Activated CD8-positive, alpha-beta T cell treated with anti-CD3 and anti-CD28 coated beads for 36 hours (primary cell): Measurements from ENCODE around the gene AP1M2. TPM values are rescaled to one million over a fixed set of nuclear protein-coding genes. Genes with fewer than 3 reads are reported as not detected.
A peak's percentile ranks its signal among the peaks of the same experiment; 100 is the strongest.

Source experiments
- ATAC-seq: fragments of 200-7000 bp; cut with Tn5 transposase; one replicate; pipeline ENCODE4 v1.10.0; 2021; ENCODE audit warnings: mild to moderate bottlenecking, moderate library complexity
- CTCF ChIA-PET: fragments of 350-600 bp; sonication (Branson Sonifier 250); formaldehyde crosslinking; loops from one replicate; lab custom pipeline; 2021; ENCODE audit warnings: antibody characterized with exemption; lab: Charles Lee
- POLR2A ChIA-PET: fragments of 350-600 bp; sonication (Branson Sonifier 250); formaldehyde crosslinking; loops from one replicate; lab custom pipeline; 2021; ENCODE audit warnings: antibody characterized with exemption; lab: Charles Lee
- DNase-seq: peaks from one replicate; pipeline ENCODE4 v3.0.0-alpha.2; 2020
- H3K27ac Mint-ChIP-seq: one replicate; pipeline ENCODE4 v1.8.0; 2021; ENCODE audit warnings: mild to moderate bottlenecking, mixed read lengths
- H3K27me3 Mint-ChIP-seq: one replicate; pipeline ENCODE4 v1.8.0; 2021; ENCODE audit warnings: mixed read lengths
- H3K36me3 Mint-ChIP-seq: one replicate; pipeline ENCODE4 v1.8.0; 2021; ENCODE audit warnings: low read depth, mixed read lengths
- H3K4me1 Mint-ChIP-seq: one replicate; pipeline ENCODE4 v1.8.0; 2021; ENCODE audit warnings: low read depth, mixed read lengths
- H3K4me3 Mint-ChIP-seq: one replicate; pipeline ENCODE4 v1.8.0; 2021; ENCODE audit warnings: mild to moderate bottlenecking, moderate library complexity, mixed read lengths
- H3K9me3 Mint-ChIP-seq: one replicate; pipeline ENCODE4 v1.8.0; 2021; ENCODE audit warnings: mixed read lengths
- intact Hi-C: fragments of 100-400 bp; cut with micrococcal nuclease; formaldehyde crosslinking; loops from one replicate; pipeline ENCODE4 v1.10.0; 2022
- total RNA-seq, 2 experiments: library from RNA; stranded (reverse); gene quantifications; one replicate each; pipeline ENCODE4 v1.2.3, GENCODE V29; 2021
- TF ChIP-seq, protein P1 (sequence below): fragments of 200-600 bp; IDR thresholded peaks from one replicate; pipeline ENCODE4 v1.8.0; 2022; ENCODE audit warnings: antibody characterized with exemption, mild to moderate bottlenecking

The AP1M2 gene
- total RNA-seq, 2 experiments from 2014 or later, result not detected

DNA sequence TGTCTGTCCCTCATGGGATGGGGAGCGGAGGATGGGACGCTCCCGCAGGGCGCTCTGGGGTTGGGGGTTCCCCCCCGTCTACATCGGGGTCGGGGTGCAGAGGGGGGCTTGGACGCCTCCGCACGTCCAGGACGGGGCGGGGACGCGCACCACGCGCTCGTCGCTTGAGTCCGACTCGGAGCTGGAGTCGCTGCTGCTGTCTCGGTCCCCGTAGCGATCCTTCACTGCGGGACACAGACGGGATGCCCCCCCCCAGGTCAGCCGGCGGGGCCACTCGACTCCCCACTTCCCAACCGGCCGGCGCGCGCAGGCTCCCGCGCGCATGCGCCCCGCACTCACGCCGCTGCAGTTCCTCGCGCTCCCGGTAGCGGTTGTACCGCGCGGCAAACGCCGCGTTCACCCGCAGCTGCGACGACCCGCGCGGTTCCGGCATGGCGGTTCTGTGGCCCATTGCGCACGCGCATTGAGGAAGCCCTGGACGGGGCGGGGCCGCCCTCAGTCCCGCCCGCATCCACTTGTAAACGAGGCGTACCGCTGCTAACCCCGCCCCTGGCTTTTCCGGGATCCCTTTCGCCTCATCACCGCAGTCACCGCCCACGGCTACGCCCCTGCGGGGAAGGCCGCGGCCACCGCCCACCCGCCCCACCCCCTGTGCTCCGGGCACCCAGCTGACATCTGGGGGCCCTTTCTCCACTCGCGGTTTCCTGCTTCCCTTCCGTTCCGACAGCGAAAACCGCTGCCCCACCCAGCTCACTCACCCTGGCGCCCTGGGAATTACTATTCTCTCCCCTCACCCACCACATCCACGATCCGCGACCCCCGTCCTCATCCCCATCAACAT, 21.3 kb downstream of the AP1M2 start, which contains the start of gene KRI1:
Gene KRI1 (minus strand): TSS at position 444 of the 841 bp plus-strand sequence. CDS start 11 bp downstream, at position 433.
- TF ChIP-seq, protein P1, sequence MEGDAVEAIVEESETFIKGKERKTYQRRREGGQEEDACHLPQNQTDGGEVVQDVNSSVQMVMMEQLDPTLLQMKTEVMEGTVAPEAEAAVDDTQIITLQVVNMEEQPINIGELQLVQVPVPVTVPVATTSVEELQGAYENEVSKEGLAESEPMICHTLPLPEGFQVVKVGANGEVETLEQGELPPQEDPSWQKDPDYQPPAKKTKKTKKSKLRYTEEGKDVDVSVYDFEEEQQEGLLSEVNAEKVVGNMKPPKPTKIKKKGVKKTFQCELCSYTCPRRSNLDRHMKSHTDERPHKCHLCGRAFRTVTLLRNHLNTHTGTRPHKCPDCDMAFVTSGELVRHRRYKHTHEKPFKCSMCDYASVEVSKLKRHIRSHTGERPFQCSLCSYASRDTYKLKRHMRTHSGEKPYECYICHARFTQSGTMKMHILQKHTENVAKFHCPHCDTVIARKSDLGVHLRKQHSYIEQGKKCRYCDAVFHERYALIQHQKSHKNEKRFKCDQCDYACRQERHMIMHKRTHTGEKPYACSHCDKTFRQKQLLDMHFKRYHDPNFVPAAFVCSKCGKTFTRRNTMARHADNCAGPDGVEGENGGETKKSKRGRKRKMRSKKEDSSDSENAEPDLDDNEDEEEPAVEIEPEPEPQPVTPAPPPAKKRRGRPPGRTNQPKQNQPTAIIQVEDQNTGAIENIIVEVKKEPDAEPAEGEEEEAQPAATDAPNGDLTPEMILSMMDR, result peak; percentile 33
- DNase-seq, result peak; percentile 99
- Mint-ChIP-seq H3K4me1 (peaks cover 37% of the 10 kb centered on the region), H3K36me3 (peaks cover 41% of the 10 kb centered on the region), H3K9me3 (no peaks in the 10 kb centered on the region), H3K27ac (peak within 1 kb of the TSS; percentile 92), H3K4me3 (peak within 1 kb of the TSS; percentile 86), H3K27me3 (no peaks in the 10 kb centered on the region)
- peak; percentile 43 for ATAC-seq
- ChIA-PET POLR2A (interaction anchor here (0.8 to 10.6 kb wide), 11 partner anchors 12 to 295 kb away, joined by 3 to 104 read pairs (median 4); partner anchors contain the start of genes ICAM1 and TMED1), CTCF (interaction anchor here (0.7 to 9.2 kb wide), 9 partner anchors 11 to 296 kb away, joined by 3 to 71 read pairs (median 5); partner anchors contain the start of gene QTRT1)
- intact Hi-C loops, result loop anchor here (5.0 kb wide), 1 partner anchor 58 kb away; no protein-coding TSS in a partner anchor

DNA sequence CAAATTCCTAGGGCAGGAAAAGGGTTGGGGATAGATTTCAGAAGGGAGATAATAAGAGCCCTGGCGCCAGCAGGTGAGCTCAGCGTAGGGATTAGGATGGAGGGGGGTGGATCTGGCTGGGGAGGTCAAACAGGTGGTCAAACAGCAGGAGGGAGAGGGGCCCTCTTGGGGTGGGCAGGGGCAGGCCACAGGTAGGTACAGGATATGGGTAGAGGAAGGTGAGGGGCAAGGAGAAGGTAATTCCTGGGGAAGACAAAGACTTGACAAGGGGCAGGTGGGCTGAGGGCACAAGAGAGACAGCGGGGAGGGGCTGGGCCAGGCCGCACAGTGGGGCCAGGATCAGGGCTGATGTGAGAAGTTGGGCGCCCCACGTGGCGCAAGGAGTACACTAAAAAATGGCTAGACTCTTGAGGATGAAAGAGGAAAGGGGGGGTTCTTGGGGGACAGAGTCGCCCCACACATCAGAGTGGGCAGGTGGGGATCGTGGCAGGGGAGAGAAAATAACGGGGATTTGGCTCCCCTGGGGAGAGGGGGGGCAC, 22.0 kb downstream of the AP1M2 start:
- peak overlapping the region; percentile 86 for H3K4me3 Mint-ChIP-seq
- peak overlapping the region; percentile 92 for H3K27ac Mint-ChIP-seq
- no peaks in the 10 kb centered on the region for H3K27me3 Mint-ChIP-seq
- H3K4me1 Mint-ChIP-seq, result peaks cover 38% of the 10 kb centered on the region
- peaks cover 48% of the 10 kb centered on the region for H3K36me3 Mint-ChIP-seq
- ATAC-seq (no peak), DNase-seq (peak; percentile 80)
- TF ChIP-seq, protein P1, result peak; percentile 24
- ChIA-PET POLR2A (interaction anchor here (1.3 to 10.6 kb wide), 3 partner anchors 11 to 295 kb away, joined by 4 to 104 read pairs (median 6); partner anchors contain the start of gene ICAM1), CTCF (interaction anchor here (2.6 to 5.4 kb wide), 2 partner anchors 10 to 16 kb away, joined by 8 to 25 read pairs; no protein-coding TSS in a partner anchor)
- intact Hi-C loops, result loop anchor here (5.0 kb wide), 1 partner anchor 58 kb away; no protein-coding TSS in a partner anchor
- no peaks in the 10 kb centered on the region for H3K9me3 Mint-ChIP-seq

DNA sequence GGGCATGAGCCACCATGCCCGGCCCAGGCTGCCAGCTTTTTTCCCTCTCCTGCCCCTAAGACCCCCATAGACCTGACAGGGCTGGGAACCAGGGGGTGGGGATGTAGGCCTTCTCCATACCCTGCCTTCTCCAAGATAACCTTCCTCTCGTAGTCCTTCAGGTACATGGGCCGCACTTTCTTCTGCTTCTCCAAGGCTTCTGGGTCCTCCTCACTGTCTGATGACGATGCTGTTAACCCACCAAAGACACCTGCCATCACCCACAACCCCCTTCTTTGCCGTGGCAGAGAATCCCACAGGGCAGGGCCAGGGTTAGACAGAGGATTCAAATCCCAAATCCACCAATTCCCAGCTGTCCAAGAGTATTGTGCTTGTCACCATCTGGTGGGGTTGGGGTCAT, 24.5 kb downstream of the AP1M2 start:
- Mint-ChIP-seq H3K27ac (no peak overlapping the region), H3K9me3 (no peaks in the 10 kb centered on the region), H3K4me3 (no peak overlapping the region), H3K4me1 (peaks cover 40% of the 10 kb centered on the region), H3K27me3 (no peaks in the 10 kb centered on the region), H3K36me3 (peaks cover 60% of the 10 kb centered on the region)
- TF ChIP-seq, protein P1, result no peak
- intact Hi-C loops, result no loop called here
- DNase-seq (no peak), ATAC-seq (no peak)
- ChIA-PET POLR2A (interaction anchor here (0.6 to 10.6 kb wide), 2 partner anchors 9 to 643 kb away, joined by 4 to 104 read pairs; no protein-coding TSS in a partner anchor), CTCF (interaction anchor here (1.9 to 3.9 kb wide), 3 partner anchors 8 to 19 kb away, joined by 4 to 16 read pairs (median 8); no protein-coding TSS in a partner anchor)

DNA sequence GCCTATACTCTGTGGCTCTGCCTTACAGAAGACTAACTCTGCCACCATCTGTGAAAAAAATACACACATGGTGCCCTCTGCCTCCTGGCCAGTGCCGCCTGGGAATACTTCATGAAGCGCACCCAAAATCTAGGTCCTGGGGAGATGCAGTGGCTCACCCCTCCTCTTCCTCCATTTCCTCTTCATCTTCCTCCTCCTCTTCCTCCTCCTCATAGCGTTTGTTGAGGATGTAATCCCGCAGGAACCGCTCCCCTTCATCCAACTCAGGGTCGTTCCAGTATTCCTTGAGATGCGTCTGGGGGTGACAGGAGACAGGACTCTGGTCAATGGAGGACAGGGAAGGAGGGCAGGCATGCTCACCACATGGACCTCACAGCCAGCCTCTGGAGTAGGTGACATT, 27.0 kb downstream of the AP1M2 start:
- no peak overlapping the region for H3K27ac Mint-ChIP-seq
- ChIA-PET CTCF (no interaction called here), POLR2A (interaction anchor here (10.6 kb wide), 1 partner anchor 6 kb away, joined by 104 read pairs; no protein-coding TSS in a partner anchor)
- ATAC-seq (no peak), DNase-seq (no peak)
- H3K9me3 Mint-ChIP-seq, result no peaks in the 10 kb centered on the region
- H3K4me3 Mint-ChIP-seq, result no peak overlapping the region
- no peaks in the 10 kb centered on the region for H3K27me3 Mint-ChIP-seq
- peaks cover 55% of the 10 kb centered on the region for H3K36me3 Mint-ChIP-seq
- intact Hi-C loops, result no loop called here
- TF ChIP-seq, protein P1, result no peak
- H3K4me1 Mint-ChIP-seq, result peaks cover 38% of the 10 kb centered on the region
